ENCODE results near the gene AFF3. TPM values are rescaled to one million over a fixed set of nuclear protein-coding genes. Genes with fewer than 3 reads are reported as not detected.
A peak's percentile ranks its signal among the peaks of the same experiment; 100 is the strongest.

The AFF3 gene
- total and polyA plus RNA-seq, 2 of the 4 experiments (the other 2 are of a cell fraction), result 12.9 to 14.3 TPM

DNA sequence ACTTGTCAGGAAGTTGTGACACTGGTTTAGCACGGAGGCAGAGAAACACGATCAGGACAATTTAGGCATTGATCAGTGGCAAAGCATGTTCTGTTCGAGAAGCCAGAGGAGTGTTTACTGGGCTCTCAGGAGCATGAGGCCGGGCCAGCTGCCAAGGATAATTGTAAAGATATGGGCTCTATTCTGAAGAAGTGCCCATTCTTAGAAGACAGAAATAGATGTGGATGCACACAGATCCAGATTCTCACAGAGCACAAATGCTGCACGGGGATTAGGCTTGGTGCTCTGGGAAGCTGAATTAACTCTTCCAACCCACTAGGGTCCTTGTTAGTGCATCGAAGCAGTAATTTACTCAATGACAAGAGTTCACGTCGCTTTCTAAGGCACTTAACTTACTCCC is 16.2 kb downstream of the AFF3 start:
- intact Hi-C loops (cut with micrococcal nuclease), result loop anchor here (5.0 kb wide), 1 partner anchor 46 kb away; no protein-coding TSS in a partner anchor
- H4K20me1 ChIP-seq (ENCODE audit: insufficient read depth, low read length), result no peaks in the 10 kb centered on the region
- in situ Hi-C loops (cut with MboI; ENCODE audit: low sequenced_read_pairs), result no loop called here

More for the DNA sequence above, 16.2 kb downstream of the AFF3 start:
- DNase-seq (peak; percentile 7), ATAC-seq (ENCODE audit: low read depth) (peak; percentile 21; the same call in 1 of the 2 replicates)
- TF ChIP-seq SMC3 (IDR thresholded peaks at IDR 0.05; ENCODE audit: low read depth, low read length) (no peak), RAD21 (IDR thresholded peaks at IDR 0.05; ENCODE audit: low read length) (no peak), USF2 (IDR thresholded peaks at IDR 0.05; ENCODE audit: low read depth, low read length) (no peak), BHLHE40 (IDR thresholded peaks at IDR 0.05; ENCODE audit: low read depth, low read length) (no peak), MXI1 (IDR thresholded peaks at IDR 0.05; ENCODE audit: borderline replicate concordance, low read depth, low read length) (no peak), MAFK (IDR thresholded peaks at IDR 0.05; ENCODE audit: low read depth, low read length) (no peak), MAZ (IDR thresholded peaks at IDR 0.05; ENCODE audit: borderline replicate concordance, low read depth, low read length) (no peak), CEBPB (IDR thresholded peaks at IDR 0.05; ENCODE audit: low read depth, low read length) (no peak), POLR2A (IDR thresholded peaks at IDR 0.05; ENCODE audit: low read depth, low read length) (no peak), CHD1 (IDR thresholded peaks at IDR 0.05; ENCODE audit: low read depth, low read length) (no peak), CTCF (conservative IDR thresholded peaks at IDR 0.05; ENCODE audit: low read depth, low read length) (no peak), RCOR1 (IDR thresholded peaks at IDR 0.05; ENCODE audit: insufficient replicate concordance, low read length) (no peak), RFX5 (IDR thresholded peaks at IDR 0.05; ENCODE audit: low read depth, low read length) (no peak), NFE2L2 (IDR thresholded peaks at IDR 0.05; ENCODE audit: low read depth, low read length) (no peak)
- TF ChIP-seq, protein P1, sequence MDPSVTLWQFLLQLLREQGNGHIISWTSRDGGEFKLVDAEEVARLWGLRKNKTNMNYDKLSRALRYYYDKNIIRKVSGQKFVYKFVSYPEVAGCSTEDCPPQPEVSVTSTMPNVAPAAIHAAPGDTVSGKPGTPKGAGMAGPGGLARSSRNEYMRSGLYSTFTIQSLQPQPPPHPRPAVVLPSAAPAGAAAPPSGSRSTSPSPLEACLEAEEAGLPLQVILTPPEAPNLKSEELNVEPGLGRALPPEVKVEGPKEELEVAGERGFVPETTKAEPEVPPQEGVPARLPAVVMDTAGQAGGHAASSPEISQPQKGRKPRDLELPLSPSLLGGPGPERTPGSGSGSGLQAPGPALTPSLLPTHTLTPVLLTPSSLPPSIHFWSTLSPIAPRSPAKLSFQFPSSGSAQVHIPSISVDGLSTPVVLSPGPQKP (IDR thresholded peaks at IDR 0.05; ENCODE audit: borderline replicate concordance, low read depth, low read length), result no peak
- H4K8ac ChIP-seq (ENCODE audit: low read depth in 2 of 2, low read length in 2 of 2), result no peak overlapping the region
- no peak overlapping the region for H2BK15ac ChIP-seq (ENCODE audit: low read depth, low read length)
- POLR2A ChIA-PET (ENCODE audit: unreplicated experiment), result no interaction called here
- dilution Hi-C loops (cut with HindIII; ENCODE audit: low sequenced_read_pairs, unreplicated experiment), result no loop called here
- no peak overlapping the region for H2BK20ac ChIP-seq (ENCODE audit: low read depth, low read length)
- CTCF ChIA-PET, result interaction anchor here (0.5 kb wide), 1 partner anchor 19 kb away, joined by 3 read pairs; no protein-coding TSS in a partner anchor
- no peak overlapping the region for H3K9ac ChIP-seq (ENCODE audit: low read depth, low read length)
- no TSS peak for BruUV-seq (replicated peaks)
- H2BK120ac ChIP-seq (ENCODE audit: low read depth, low read length), result no peak overlapping the region
- H2BK5ac ChIP-seq (ENCODE audit: low read depth, low read length, poor library complexity, severe bottlenecking), result no peak overlapping the region
- H3K27me3 ChIP-seq (ENCODE audit: control insufficient read depth, insufficient read depth, low read length), result no peaks in the 10 kb centered on the region
- H2AK9ac ChIP-seq (replicated peaks; ENCODE audit: low read depth, low read length, poor library complexity), result peak overlapping the region; percentile 62
- no peak overlapping the region for H3K27ac ChIP-seq (ENCODE audit: insufficient read depth, low read length)
- no peak overlapping the region for H3K4ac ChIP-seq (ENCODE audit: low read depth, low read length)
- 46% methylated on average over 6 of the region's 8 CpGs; no CpG with 5 or more reads in 1 of the 2 experiments for WGBS, 2 experiments (ENCODE audit: extremely low coverage in 2 of 2, insufficient read length in 1 of 2)
- H3K9me1 ChIP-seq (ENCODE audit: insufficient read depth, low read length), result no peaks in the 10 kb centered on the region
- H4K5ac ChIP-seq (ENCODE audit: low read depth, low read length), result no peak overlapping the region
- no peak overlapping the region for H3K56ac ChIP-seq (ENCODE audit: extremely low read depth, insufficient read depth, low read length)
- H3K23ac ChIP-seq (ENCODE audit: low read depth, low read length), result no peak overlapping the region; the same call in 1 of the 2 replicates
- no peak overlapping the region for H4K91ac ChIP-seq (ENCODE audit: insufficient read depth, low read depth, low read length)
- no peak overlapping the region for H3K18ac ChIP-seq (ENCODE audit: low read depth, low read length)
- H3K79me1 ChIP-seq (ENCODE audit: low read depth in 1 of 2, low read length in 2 of 2), result no peaks in the 10 kb centered on the region
- no peaks in the 10 kb centered on the region for H3K36me3 ChIP-seq (ENCODE audit: control insufficient read depth, insufficient read depth, low read length)
- no peak overlapping the region for H3K4me3 ChIP-seq (ENCODE audit: insufficient read depth, low read depth, low read length)
- peak overlapping the region; percentile 18 for H2AFZ ChIP-seq (replicated peaks; ENCODE audit: low read length, poor library complexity)
- H3K4me2 ChIP-seq (ENCODE audit: low read depth, low read length), result no peak overlapping the region
- no peaks in the 10 kb centered on the region for H3K9me3 ChIP-seq (ENCODE audit: control insufficient read depth, insufficient read depth, low read length)
- no peaks in the 10 kb centered on the region for H3K4me1 ChIP-seq (ENCODE audit: control insufficient read depth, insufficient read depth, low read length)
- no peak overlapping the region for H3K14ac ChIP-seq (replicated peaks; ENCODE audit: low read depth, low read length)
- H2AK5ac ChIP-seq (ENCODE audit: low read depth, low read length), result no peak overlapping the region

Data from IMR-90 (cell line).